Ovary (tissue), 9 donors: ENCODE results near the gene PRODH2. TPM values are rescaled to one million over a fixed set of nuclear protein-coding genes. Genes with fewer than 3 reads are reported as not detected.

Experiments used
- DNase-seq, 5 donors: peaks; one replicate each; pipeline ENCODE4 v3.0.0-alpha.2; 2019 to 2020
- H3K27ac ChIP-seq, 2 donors: fragments of 200-600 bp; one replicate each; pipeline versions ENCODE4 v1.5.1 to v1.8.0; 2019 to 2022
- H3K27me3 ChIP-seq: fragments of 200-600 bp; one replicate; pipeline ENCODE4 v1.8.0; 2022
- H3K36me3 ChIP-seq: fragments of 200-600 bp; sonication (generic); one replicate; pipeline ENCODE4 v1.5.1; 2019
- H3K4me1 ChIP-seq: one replicate; pipeline ENCODE4 v1.8.1; 2013; ENCODE audit warnings: mild to moderate bottlenecking, moderate library complexity; ENCODE audit not compliant: insufficient read depth
- H3K4me3 ChIP-seq: fragments of 200-600 bp; sonication (generic); one replicate; pipeline ENCODE4 v1.5.1; 2017
- H3K9me3 ChIP-seq, 2 donors: fragments of 200-600 bp in 1 of 2; sonication (generic) in 1 of 2; one replicate each; pipeline versions ENCODE4 v1.5.1 to v1.8.1; 2013 to 2019; ENCODE audit warnings: mild to moderate bottlenecking in 1 of 2, moderate library complexity in 1 of 2
- EP300 ChIP-seq: sonication (generic); formaldehyde crosslinking; IDR thresholded peaks from one replicate; pipeline ENCODE4 v1.6.1; 2017; ENCODE audit warnings: antibody characterized with exemption
- POLR2A ChIP-seq: fragments of 450-650 bp; IDR thresholded peaks from one replicate; pipeline ENCODE4 v1.6.1; 2017; ENCODE audit warnings: antibody characterized with exemption, mild to moderate bottlenecking, moderate library complexity
- WGBS, 3 donors: extraction: QIAGEN DNeasy Blood & Tissue Kit in 1 of 3; methylation state at CpG; one replicate each; pipeline versions ENCODE4 v1.1.5 to v1.1.7; 2013 to 2017; 5-methylcytosine and 5-hydroxymethylcytosine counted together
- intact Hi-C, 4 donors: fragments of 100-400 bp; cut with DNase I; formaldehyde crosslinking; loops; one replicate each; pipeline versions ENCODE4 v1.11.0 to v1.15.1; 2022 to 2023
- polyA plus RNA-seq, 2 donors: library from polyadenylated mRNA; stranded (reverse); fragments of 200-250 nt in 1 of 2; fragments of 350-450 nt in 1 of 2; fragmentation: Illumina TruSeq in 1 of 2; extraction: RNeasy Lipid Tissue Mini Kit (QIAGEN cat#74804) in 1 of 2; gene quantifications; one replicate each; pipeline ENCODE4 v1.2.3, GENCODE V29; 2013 to 2014
- total RNA-seq, 7 donors: library from RNA; depleted of rRNA in 2 of 7; stranded (reverse); fragments of >200 nt in 2 of 7; fragmentation: NEBNext Ultra II Directional in 3 of 7; extraction: Animal tissue kit (Norgen Biotek cat#: 25700) in 3 of 7; gene quantifications; one replicate each; pipeline versions ENCODE4 v1.1.0 to v1.2.4, GENCODE V29; 2016 to 2023
- TF ChIP-seq, protein P1 (sequence below), 3 donors: fragments of 450-650 bp in 2 of 3; fragments of 200-600 bp in 1 of 3; IDR thresholded peaks; one replicate each; pipeline versions ENCODE4 v1.5.1 to v1.8.0; 2016 to 2022; ENCODE audit warnings: antibody characterized with exemption in 3 of 3, mild to moderate bottlenecking in 1 of 3
- donor health status: DM: no; HTN: no; CAD: no; lungs with moderate emphysema.
- donor health status: DM: no; HTN: no; CAD: no.
- donor health status: Bipolar disorder and iron deficiency.
- donor health status: DM: yes; HTN: yes; CAD: no.
- donor health status: DM: no; HTN: no; CAD: no.
- donor health status: DM: yes; HTN: yes; CAD: no.

The PRODH2 gene
- total and polyA plus RNA-seq, 9 donors = 0.41 TPM; not detected in 8

GRCh38 chr19:35767288-35768081, 45.2 kb downstream of the PRODH2 start:
- WGBS, 3 donors = 22 to 38% (median 33%) methylated on average over 24 to 34 of the region's 34 CpGs
- no peaks in the 10 kb centered on the region for H3K27me3 ChIP-seq
- TF ChIP-seq, protein P1, sequence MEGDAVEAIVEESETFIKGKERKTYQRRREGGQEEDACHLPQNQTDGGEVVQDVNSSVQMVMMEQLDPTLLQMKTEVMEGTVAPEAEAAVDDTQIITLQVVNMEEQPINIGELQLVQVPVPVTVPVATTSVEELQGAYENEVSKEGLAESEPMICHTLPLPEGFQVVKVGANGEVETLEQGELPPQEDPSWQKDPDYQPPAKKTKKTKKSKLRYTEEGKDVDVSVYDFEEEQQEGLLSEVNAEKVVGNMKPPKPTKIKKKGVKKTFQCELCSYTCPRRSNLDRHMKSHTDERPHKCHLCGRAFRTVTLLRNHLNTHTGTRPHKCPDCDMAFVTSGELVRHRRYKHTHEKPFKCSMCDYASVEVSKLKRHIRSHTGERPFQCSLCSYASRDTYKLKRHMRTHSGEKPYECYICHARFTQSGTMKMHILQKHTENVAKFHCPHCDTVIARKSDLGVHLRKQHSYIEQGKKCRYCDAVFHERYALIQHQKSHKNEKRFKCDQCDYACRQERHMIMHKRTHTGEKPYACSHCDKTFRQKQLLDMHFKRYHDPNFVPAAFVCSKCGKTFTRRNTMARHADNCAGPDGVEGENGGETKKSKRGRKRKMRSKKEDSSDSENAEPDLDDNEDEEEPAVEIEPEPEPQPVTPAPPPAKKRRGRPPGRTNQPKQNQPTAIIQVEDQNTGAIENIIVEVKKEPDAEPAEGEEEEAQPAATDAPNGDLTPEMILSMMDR (IDR thresholded peaks at IDR 0.05) = no peak
- TF ChIP-seq POLR2A = no peak
- no peak for TF ChIP-seq EP300
- H3K4me1 ChIP-seq = peaks cover 19% of the 10 kb centered on the region
- H3K9me3 ChIP-seq = no peaks in the 10 kb centered on the region
- no peak overlapping the region for H3K4me3 ChIP-seq
- DNase-seq = peak; percentile 82 to 92 (median 90)
- no peaks in the 10 kb centered on the region for H3K36me3 ChIP-seq
- intact Hi-C loops = no loop called here
- peak overlapping the region in 1 of 2 donors; percentile 76 for H3K27ac ChIP-seq

DNA sequence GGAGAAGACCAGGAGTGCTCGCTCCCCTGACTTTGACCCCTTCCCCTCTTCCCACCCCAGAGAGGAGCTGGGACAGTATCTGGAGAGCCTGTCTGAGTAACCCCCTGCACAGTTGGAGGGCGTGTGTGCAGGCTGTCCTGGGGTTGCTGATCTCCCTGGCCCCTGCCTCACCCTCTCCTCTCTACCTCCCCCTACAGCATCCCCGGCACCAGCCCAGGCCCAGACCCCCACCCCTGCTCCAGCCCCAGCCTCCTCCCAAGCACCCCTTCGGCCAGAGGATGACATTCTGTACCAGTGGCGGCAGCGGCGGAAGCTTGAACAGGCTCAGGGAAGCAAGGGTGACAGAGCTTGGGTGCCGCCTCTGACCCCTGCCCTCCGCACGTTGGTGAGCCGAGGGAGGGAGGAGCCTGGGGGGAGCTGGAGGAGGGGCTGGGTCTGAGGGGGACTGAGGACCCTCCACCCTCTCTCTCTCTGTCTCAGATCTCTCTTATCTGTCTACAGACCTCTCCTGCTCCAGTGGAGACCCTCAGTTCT, 46.0 kb downstream of the PRODH2 start:
- no peaks in the 10 kb centered on the region for H3K36me3 ChIP-seq
- peak overlapping the region in 1 of 2 donors; percentile 76 for H3K27ac ChIP-seq
- H3K27me3 ChIP-seq = no peaks in the 10 kb centered on the region
- intact Hi-C loops = no loop called here
- TF ChIP-seq EP300 (no peak), POLR2A (no peak)
- TF ChIP-seq, protein P1 (IDR thresholded peaks at IDR 0.05) = no peak
- 76 to 83% (median 80%) methylated on average over 11 of the region's 11 CpGs for WGBS, 3 donors
- DNase-seq = peak in 1 of 5 donors; percentile 39
- no peak overlapping the region for H3K4me3 ChIP-seq
- H3K4me1 ChIP-seq = peaks cover 19% of the 10 kb centered on the region
- H3K9me3 ChIP-seq = no peaks in the 10 kb centered on the region

DNA sequence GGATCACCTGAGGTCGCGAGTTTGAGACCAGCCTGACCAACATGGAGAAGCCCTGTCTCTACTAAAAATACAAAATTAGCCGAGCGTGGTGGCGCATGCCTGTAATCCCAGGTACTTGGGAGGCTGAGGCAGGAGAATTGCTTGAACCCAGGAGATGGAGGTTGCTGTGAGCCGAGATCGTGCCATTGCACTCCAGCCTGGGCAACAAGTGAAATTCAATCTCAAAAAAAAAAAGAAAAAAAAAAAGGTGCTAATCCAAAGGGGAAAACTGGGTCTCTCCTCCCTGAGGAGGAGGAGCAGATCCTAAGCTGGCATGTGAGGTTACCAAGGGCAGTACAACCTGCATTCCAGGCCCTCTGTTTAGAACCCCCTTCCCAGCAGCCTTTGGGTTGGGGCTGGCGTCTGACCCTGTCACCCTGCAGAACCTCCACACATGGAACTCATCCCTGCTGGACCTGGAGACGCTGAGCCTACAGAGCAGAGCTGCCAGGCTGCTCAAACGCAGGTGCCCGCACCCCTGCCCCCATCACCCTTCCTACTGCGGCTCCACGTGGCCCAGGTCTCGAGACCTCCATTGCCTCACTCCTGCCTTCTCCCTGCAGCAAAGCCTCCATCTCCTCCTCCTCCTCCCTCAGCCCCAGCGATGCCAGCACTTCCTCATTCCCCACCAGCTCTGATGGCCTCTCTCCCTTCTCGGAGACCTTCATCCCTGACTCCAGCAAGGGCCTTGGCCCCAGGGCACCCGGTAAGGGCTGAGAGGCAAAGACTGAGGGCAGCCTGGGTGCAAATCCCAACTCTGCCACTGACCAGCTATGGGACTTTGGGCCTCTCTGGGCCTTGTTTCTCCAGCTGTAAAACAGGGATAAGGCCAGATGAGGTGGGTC, 48.0 kb downstream of the PRODH2 start:
- no peak overlapping the region for H3K4me3 ChIP-seq
- H3K4me1 ChIP-seq = peaks cover 19% of the 10 kb centered on the region
- DNase-seq = peak in 1 of 5 donors; percentile 19
- intact Hi-C loops = no loop called here
- TF ChIP-seq, protein P1 (IDR thresholded peaks at IDR 0.05) = no peak
- TF ChIP-seq EP300 (no peak), POLR2A (no peak)
- H3K27me3 ChIP-seq = no peaks in the 10 kb centered on the region
- no peaks in the 10 kb centered on the region for H3K36me3 ChIP-seq
- H3K27ac ChIP-seq = no peak overlapping the region
- no peaks in the 10 kb centered on the region for H3K9me3 ChIP-seq
- 85 to 90% (median 90%) methylated on average over 17 of the region's 17 CpGs for WGBS, 3 donors

GRCh38 chr19:35760711-35761349, 51.8 kb downstream of the PRODH2 start:
- 91 to 95% (median 93%) methylated on average over 4 of the region's 4 CpGs for WGBS, 3 donors

More at GRCh38 chr19:35760711-35761349, 51.8 kb downstream of the PRODH2 start:
- Histone ChIP-seq H3K27ac (no peak overlapping the region), H3K36me3 (no peaks in the 10 kb centered on the region), H3K27me3 (no peaks in the 10 kb centered on the region), H3K4me1 (peaks cover 6% of the 10 kb centered on the region), H3K9me3 (no peaks in the 10 kb centered on the region), H3K4me3 (no peak overlapping the region)
- DNase-seq = peak in 1 of 5 donors; percentile 21
- no peak for TF ChIP-seq EP300
- no peak for TF ChIP-seq POLR2A
- TF ChIP-seq, protein P1 (IDR thresholded peaks at IDR 0.05) = no peak
- intact Hi-C loops = no loop called here
